NCI-H2227 (cell line): ENCODE results near the gene ARVCF.

Experiments
- DNase-seq: peaks from one replicate; lab custom pipeline; 2025; ENCODE audit not compliant: unreplicated experiment; lab: John Stamatoyannopoulos, UW

ARVCF gene

GRCh38 chr22:20019661-20020532 lies 3.3 kb upstream of the ARVCF start:
- DNase-seq, result no peak

GRCh38 chr22:20018001-20018400 lies 1.4 kb upstream of the ARVCF start:
- DNase-seq, result no peak

- DNase-seq, result no peak
Observed at GRCh38 chr22:20017622-20017958, 967 bp upstream of the ARVCF start.

- no peak for DNase-seq
Observed at GRCh38 chr22:20015971-20016733, 471 bp downstream of the ARVCF start.

GRCh38 chr22:20015187-20015625 lies 1.4 kb downstream of the ARVCF start:
- DNase-seq, result no peak

- DNase-seq, result no peak
Observed at GRCh38 chr22:20014526-20015186, 2.0 kb downstream of the ARVCF start.

GRCh38 chr22:20013382-20013871 lies 3.2 kb downstream of the ARVCF start:
- peak; percentile 85 for DNase-seq

- DNase-seq, result no peak
Observed at GRCh38 chr22:20012741-20013331, 3.8 kb downstream of the ARVCF start.

- DNase-seq, result no peak
Observed at GRCh38 chr22:20011993-20012740, 4.5 kb downstream of the ARVCF start.

GRCh38 chr22:20011123-20011992 lies 5.3 kb downstream of the ARVCF start:
- DNase-seq, result no peak

GRCh38 chr22:20010307-20011122 lies 6.1 kb downstream of the ARVCF start:
- DNase-seq, result no peak

GRCh38 chr22:20009582-20010306 lies 6.9 kb downstream of the ARVCF start:
- no peak for DNase-seq

GRCh38 chr22:20009018-20009491 lies 7.6 kb downstream of the ARVCF start:
- DNase-seq, result no peak

- DNase-seq, result no peak
Observed at GRCh38 chr22:20008221-20008995, 8.2 kb downstream of the ARVCF start.

- no peak for DNase-seq
Observed at GRCh38 chr22:20004464-20004863, 12.2 kb downstream of the ARVCF start.

- DNase-seq, result no peak
Observed at GRCh38 chr22:20003304-20003703, 13.3 kb downstream of the ARVCF start.

- no peak for DNase-seq
Observed at GRCh38 chr22:20002636-20003035, 14.0 kb downstream of the ARVCF start.
